GM21423 (cell line): ENCODE data around the gene CDT1.
A peak's percentile ranks its signal among the peaks of the same experiment; 100 is the strongest.

Source experiments
- ATAC-seq: cut with Tn5 transposase; IDR thresholded peaks from one replicate; pipeline ENCODE4 v1.9.1; 2021; ENCODE audit warnings: mild to moderate bottlenecking, moderate library complexity; ENCODE audit not compliant: unreplicated experiment

The CDT1 gene

GRCh38 chr16:88803264-88803987 is at the start of gene CDT1:
TSS of gene CDT1 (plus strand) at chr16:88803789. CDS start at chr16:88803832, 43 bp downstream.
- ATAC-seq: peak; percentile 57

DNA sequence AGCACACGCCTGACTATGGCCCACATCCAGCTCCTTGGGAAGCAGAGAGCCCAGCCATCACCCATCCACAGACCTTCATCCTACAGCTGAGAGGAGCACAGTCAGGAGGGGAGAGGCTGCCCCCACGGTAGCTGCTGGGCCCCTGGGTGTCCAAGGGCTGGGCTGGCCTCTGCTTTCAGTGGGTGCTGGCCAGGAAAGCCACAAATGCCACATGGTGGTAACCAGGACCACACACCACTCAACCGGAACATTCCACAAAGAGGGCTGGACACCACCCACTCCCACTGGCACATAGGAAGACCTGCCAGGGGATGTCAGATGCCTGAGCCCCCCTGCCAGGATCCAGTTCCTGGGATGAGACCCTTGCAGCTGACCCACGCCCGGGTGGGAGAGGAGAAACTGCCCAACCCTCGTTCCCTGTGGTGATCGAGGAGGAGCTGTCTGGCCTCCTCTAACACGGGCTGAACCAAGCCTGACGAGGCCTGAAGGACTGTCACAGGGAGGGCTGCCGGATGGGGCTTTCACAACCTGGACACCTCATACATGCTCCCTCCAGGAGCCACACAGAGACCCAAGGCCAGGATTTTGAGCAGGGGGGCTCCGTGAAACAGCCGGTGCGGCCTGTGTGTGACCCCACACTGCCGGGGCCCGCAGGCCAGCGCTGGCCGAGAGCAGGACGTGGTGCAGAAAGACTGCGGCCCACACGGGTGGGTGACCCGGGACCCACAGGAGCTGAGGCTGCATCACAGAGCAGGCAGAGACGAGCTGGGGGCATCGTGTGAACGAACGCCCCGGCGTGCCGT is 49.3 kb upstream of the CDT1 start:
- no peak for ATAC-seq

- no peak for ATAC-seq
Measured at GRCh38 chr16:88754912-88755744, 48.5 kb upstream of the CDT1 start.

DNA sequence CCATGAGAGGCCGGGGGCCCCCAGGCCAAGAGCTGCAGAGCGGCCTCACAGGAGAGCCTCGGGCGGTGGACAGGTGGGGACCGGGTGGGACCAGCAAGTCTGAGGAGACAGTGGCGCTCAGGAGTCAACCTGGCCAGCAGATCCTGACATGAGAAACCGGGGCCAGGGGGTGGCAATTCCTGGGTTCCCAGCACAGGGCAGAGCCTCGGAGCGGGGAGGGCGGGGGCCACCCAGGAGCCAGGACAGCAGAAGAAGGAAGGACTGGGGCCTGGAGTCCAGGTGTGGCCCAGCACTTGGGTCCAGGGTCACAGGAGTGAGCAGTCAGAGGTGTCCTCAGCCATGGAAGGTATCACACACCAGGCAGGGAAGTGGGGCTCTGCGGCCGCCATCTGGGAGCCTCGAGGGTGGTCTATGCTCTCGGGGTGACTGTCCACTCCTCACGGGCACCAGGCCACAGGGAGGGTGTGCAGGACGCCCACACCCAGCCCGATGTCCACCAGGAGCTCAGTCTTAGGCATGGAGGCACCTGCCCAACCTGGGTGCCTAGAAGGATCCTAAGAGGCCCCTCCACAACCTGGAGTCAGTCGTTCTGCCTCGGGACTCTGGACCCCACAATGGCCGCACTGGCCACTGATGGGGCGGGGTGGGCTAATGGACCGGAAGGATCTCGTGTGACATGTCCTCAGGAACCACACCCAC is 47.7 kb upstream of the CDT1 start:
- no peak for ATAC-seq

- ATAC-seq: no peak
Measured at GRCh38 chr16:88758227-88758943, 45.2 kb upstream of the CDT1 start.

GRCh38 chr16:88758944-88759244 is 44.7 kb upstream of the CDT1 start:
- ATAC-seq: no peak

- ATAC-seq: no peak
Measured at GRCh38 chr16:88759245-88759975, 44.2 kb upstream of the CDT1 start.

DNA sequence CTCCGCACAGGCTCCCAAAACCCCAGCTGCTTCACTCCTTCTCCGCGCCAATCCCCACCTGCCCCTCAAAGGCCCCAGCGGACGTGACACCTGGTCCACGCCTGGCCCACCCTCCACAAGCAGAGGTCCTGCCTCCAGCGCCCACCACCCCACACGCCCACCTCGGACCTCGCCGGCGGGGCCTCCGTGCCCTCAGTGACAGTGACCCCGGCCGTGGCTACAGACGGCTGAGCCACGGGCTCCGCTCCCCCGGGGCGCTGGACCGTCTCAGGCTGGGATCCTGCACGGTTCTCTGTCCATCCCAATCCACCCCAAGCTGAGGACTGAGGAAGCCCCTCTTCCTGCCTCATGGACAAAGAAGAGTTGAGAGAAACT is 43.6 kb upstream of the CDT1 start:
- no peak for ATAC-seq

DNA sequence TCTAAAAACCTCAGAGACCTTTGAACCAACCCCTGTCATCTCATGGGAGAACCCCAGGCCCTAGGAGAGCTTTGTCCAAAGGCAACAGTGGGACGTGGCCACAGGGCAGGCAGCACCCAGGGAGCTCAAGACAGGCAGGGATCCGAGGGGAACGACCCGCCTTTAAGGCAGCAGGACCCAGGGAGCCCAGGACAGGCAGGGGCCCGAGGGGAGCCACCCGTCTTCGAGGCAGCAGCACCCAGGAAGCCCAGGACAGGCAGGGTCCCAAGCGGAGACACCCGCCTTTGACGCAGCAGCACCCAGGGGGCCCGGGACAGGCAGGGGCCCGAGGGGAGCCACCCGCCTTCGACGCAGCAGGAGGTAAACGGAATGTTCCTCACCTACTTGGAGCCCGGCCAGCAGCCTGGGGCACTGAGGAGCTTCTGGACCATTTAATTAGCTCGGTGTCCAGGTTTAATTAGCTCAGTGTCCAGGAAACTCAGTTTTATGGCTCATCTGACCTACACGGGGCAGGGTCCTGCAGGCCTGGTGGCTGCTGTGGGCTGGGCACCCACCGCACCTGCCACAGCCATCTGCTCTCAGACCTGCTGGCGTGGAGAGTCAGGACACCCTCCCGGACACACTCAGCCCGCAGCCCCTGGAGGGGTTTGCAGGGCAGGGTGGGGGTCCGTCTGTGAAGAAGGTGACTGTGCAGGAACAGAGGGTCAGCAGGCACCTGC is 43.0 kb upstream of the CDT1 start:
- no peak for ATAC-seq

DNA sequence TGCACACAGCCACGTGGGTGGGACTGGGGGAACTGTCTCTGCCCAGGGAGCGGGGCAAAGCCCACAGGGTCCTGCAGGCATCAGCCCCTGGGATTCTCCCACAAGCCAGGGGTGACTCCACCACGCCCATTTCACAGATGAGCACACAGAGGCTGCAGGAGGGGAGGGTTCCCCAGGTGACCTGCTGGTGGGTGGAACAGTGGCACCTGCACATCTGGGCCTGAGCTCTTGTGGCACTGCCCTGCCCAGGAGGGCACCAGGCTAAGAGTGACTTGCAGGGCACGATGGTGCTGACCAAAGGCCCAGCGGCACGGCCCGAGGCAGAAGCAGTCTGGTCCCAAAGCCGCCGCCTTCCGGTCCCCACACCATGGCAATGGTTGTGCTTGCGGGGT is 42.5 kb upstream of the CDT1 start:
- no peak for ATAC-seq

- ATAC-seq: no peak
Measured at GRCh38 chr16:88761830-88762229, 41.8 kb upstream of the CDT1 start.

- no peak for ATAC-seq
Measured at GRCh38 chr16:88762258-88762870, 41.2 kb upstream of the CDT1 start.

- ATAC-seq: no peak
Measured at GRCh38 chr16:88762941-88763340, 40.6 kb upstream of the CDT1 start.

- no peak for ATAC-seq
Measured at GRCh38 chr16:88763502-88764053, 40.0 kb upstream of the CDT1 start.

DNA sequence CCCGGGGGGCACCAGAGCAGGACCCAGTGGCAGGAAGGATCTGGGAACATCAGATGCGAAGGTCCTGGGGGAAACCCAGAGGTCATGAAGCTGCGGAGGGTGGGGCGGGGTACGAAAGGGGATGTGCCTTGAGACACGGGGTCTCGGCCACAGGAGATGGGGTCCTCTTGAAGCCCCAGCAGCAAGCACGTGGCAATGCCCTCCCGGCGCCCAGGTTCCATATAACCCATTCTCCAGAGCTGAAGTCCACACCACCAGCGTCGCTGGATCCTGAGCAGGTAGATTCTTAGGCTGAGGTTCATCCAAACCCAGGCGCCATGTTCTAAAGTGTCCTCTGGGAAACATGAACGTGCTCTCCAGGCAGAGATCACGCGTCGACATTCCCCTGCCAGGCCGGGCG is 39.5 kb upstream of the CDT1 start:
- no peak for ATAC-seq

DNA sequence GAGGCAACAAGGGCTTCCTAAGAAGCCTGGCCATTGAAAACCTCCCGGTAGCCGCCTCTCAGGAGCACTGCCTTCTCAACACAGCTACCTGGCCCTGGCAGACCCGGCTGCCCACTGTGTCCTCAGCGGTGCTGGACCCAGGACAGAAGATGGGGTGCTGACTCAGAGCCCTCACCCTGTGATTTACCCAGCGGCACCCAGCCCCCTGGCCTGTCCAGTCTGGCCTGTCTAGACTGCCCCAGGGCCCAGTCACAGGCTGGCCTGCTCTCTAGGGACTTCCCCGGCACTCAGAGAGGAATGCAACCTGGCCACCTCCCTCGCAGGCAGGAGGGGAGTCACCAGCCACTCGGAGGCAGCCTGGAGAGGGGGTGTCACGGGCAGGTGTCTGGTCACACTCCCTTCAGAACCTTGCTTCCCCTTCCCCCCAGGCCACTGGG is 38.7 kb upstream of the CDT1 start:
- no peak for ATAC-seq

DNA sequence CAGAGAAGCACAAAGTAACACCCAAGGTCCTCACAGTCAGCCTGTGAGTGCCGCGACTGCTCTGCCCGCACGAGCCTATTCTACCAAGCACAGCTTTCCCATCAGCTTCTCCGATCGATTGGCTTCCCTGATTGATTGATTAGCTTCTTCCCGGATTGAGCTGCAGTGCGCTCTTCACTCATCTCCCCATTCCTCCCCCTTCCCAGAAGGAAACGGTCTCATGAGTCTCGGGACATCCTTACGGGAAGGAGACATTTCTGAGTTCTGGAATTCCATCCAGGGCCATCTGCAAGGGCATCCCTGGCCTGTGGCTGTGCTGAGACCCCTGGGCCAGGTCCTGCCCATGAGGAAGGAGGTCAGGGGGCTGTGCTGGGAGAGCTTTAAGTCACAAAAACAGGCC is 36.6 kb upstream of the CDT1 start:
- no peak for ATAC-seq

DNA sequence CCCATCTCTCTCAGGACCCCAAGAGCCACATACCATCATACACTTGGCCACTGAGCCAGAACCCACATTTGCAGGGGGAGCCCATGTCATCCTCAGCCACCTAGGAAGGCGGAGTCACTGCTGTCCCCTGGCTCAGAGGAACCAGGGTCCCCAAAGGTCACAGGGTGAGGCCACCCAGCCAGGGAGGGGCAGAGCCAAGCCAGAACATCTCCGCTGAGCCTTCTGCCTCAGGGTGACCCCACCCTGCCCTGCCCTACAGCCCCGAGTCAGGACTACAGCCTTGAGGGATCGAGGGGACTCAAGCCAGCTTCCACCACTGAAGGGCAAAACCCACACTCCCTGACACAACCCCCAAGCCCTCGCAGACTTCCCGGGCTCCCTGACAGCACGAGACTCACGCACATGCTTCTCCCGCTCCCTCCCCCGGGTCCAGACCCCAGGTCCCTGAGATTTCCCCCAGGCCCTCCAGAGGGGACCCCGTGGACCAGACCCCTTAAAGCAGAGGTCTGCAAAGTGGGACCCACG is 36.0 kb upstream of the CDT1 start:
- ATAC-seq: no peak
